ENCODE data around the gene SLC35G3.
"Not testable (repeated sequence)": the region's sequence is repeated elsewhere in the genome, so short reads cannot be mapped to it uniquely, and the experiment has no call there.

SLC35G3 gene

DNA sequence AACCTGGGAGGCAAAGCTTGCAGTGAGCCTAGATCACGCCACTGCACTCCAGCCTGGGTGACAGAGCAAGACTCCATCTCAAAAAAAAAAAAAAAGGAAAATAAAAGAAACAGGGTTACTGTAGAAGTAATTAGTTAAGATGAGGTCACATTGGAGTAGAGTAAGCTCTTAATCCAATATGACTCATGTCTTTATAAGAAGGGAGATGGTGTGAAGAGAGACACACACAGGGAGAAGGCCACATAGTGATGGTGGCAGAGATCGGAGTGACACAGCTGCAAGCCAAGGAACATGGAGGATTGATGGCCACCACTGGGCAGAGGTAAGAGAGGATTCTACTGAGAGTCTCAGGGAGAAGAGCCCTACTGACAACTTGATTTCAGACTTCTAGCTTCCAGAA, 33.4 kb upstream of the SLC35G3 start:
- Histone ChIP-seq H3K9me3 (ENCODE audit: low read length) (no peaks in the 10 kb centered on the region), H3K4me3 (ENCODE audit: low read length) (no peak overlapping the region), H3K27me3 (ENCODE audit: insufficient read depth, low read length) (peaks cover 5% of the 10 kb centered on the region), H3K4me1 (ENCODE audit: insufficient read depth, low read length) (no peaks in the 10 kb centered on the region), H2AFZ (ENCODE audit: low read depth, low read length) (no peak overlapping the region), H3K36me3 (ENCODE audit: insufficient read depth, low read length) (no peaks in the 10 kb centered on the region)

DNA sequence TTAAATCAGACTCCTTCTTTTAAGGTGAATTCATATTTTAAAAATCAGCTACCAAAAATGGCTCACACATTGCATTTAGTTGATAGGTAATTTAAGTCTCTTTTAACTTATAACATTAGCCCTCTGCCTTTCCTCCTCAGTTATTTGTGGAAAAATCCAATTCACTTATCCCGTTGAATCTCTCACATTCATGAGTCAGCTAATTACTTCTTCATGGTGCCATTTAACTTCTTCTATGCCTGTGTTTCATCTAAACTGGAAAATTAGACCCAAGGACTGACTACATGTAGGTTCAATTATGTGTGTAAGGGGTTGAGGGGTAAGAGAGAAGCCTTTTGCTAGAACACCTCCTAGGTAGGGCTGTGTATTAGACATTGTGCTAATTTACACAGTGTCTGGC, 30.2 kb upstream of the SLC35G3 start:
- Histone ChIP-seq H3K36me3 (ENCODE audit: insufficient read depth, low read length) (no peaks in the 10 kb centered on the region), H3K4me1 (ENCODE audit: insufficient read depth, low read length) (no peaks in the 10 kb centered on the region), H3K4me3 (ENCODE audit: low read length) (no peak overlapping the region), H3K27me3 (ENCODE audit: insufficient read depth, low read length) (peaks cover 6% of the 10 kb centered on the region), H2AFZ (ENCODE audit: low read depth, low read length) (no peak overlapping the region), H3K9me3 (ENCODE audit: low read length) (no peaks in the 10 kb centered on the region)

GRCh38 chr17:35222452-35222851, 28.3 kb upstream of the SLC35G3 start:
- Histone ChIP-seq H3K4me1 (ENCODE audit: insufficient read depth, low read length) (no peaks in the 10 kb centered on the region), H3K4me3 (ENCODE audit: low read length) (no peak overlapping the region), H3K27me3 (ENCODE audit: insufficient read depth, low read length) (peaks cover 6% of the 10 kb centered on the region), H3K36me3 (ENCODE audit: insufficient read depth, low read length) (no peaks in the 10 kb centered on the region), H2AFZ (ENCODE audit: low read depth, low read length) (no peak overlapping the region), H3K9me3 (ENCODE audit: low read length) (no peaks in the 10 kb centered on the region)

DNA sequence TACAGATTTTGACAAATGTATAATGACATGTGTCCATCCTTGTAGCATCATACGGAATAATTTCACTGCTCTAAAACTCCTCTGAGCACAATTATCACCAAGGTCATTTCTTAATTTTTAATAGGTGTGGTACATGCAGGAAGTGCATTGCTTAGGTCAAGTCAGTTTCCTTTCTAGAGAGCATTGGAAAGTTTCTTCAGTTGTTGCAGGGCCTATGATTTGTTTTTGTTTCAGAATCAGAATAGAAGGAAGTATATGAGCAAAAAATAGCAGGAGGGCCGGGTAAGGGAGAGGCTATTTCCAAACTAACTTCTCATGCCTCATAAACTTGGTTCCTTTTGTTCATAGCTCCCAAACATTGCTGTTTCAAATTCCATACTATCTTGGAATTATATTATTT, 24.7 kb upstream of the SLC35G3 start:
- Histone ChIP-seq H3K4me1 (ENCODE audit: insufficient read depth, low read length) (no peaks in the 10 kb centered on the region), H2AFZ (ENCODE audit: low read depth, low read length) (no peak overlapping the region), H3K4me3 (ENCODE audit: low read length) (no peak overlapping the region), H3K36me3 (ENCODE audit: insufficient read depth, low read length) (no peaks in the 10 kb centered on the region), H3K9me3 (ENCODE audit: low read length) (no peaks in the 10 kb centered on the region), H3K27me3 (ENCODE audit: insufficient read depth, low read length) (peaks cover 8% of the 10 kb centered on the region)

- no peaks in the 10 kb centered on the region for H3K9me3 ChIP-seq (ENCODE audit: low read length)
Measured at GRCh38 chr17:35217107-35217506, 22.9 kb upstream of the SLC35G3 start.

DNA sequence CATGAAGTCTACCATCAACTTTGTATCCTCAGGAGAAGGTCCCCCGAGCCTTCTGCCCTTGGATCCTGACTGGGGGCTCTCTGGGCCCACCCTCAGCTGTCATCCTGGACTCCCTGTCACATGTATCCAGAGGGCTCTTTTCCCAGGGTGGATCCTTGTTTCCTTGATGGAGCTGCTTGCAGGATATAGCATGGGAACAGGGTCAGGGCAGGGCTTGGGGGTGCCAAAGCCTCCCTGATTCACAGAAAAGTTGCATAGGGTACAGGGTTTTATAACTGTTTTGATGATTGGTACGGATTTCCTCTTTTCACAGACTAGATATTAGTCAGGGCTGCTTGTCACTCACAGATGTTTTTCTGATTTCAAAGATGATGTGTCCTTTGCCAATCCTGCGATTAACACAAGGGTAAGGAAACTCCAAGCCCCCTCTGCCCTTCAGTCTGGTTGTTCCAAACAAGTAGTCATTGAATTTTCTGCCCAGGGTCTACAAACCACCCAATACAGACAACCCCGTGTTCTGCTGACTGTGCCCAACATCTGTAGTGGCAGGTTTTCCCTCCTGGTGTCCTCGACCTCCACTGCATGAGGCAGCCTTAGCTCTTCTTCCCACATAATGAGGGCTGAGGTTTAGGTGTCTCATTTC, 20.6 kb upstream of the SLC35G3 start:
- no peaks in the 10 kb centered on the region for H3K9me3 ChIP-seq (ENCODE audit: low read length)
- no peaks in the 10 kb centered on the region for H3K4me1 ChIP-seq (ENCODE audit: insufficient read depth, low read length)
- peaks cover 5% of the 10 kb centered on the region for H3K27me3 ChIP-seq (ENCODE audit: insufficient read depth, low read length)
- H3K4me3 ChIP-seq (ENCODE audit: low read length): no peak overlapping the region
- no peak overlapping the region for H2AFZ ChIP-seq (ENCODE audit: low read depth, low read length)
- H3K36me3 ChIP-seq (ENCODE audit: insufficient read depth, low read length): no peaks in the 10 kb centered on the region

More at GRCh38 chr17:35217107-35217506, 22.9 kb upstream of the SLC35G3 start:
- Histone ChIP-seq H2AFZ (ENCODE audit: low read depth, low read length) (no peak overlapping the region), H3K36me3 (ENCODE audit: insufficient read depth, low read length) (no peaks in the 10 kb centered on the region), H3K27me3 (ENCODE audit: insufficient read depth, low read length) (peaks cover 8% of the 10 kb centered on the region), H3K4me1 (ENCODE audit: insufficient read depth, low read length) (no peaks in the 10 kb centered on the region), H3K4me3 (ENCODE audit: low read length) (no peak overlapping the region)

DNA sequence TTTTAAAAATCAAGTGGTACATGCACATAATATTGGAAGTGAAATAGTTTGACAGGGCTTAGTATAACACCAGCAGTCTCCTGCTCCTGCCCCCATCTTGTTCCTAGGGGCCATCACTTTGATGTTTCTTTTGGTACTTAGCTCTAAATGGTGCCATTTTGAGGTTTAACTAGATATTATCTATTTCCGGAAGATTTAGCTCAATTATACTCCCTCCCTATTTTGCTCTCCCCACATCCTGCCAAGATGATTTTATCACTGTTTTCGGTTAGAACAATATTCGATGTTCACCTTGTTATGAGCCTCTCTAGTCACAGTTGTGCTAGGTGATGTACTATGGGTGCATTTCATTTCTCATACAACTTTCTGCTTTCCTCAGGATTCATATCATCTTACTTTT, 20.0 kb upstream of the SLC35G3 start:
- Histone ChIP-seq H2AFZ (ENCODE audit: low read depth, low read length) (no peak overlapping the region), H3K27me3 (ENCODE audit: insufficient read depth, low read length) (peaks cover 5% of the 10 kb centered on the region), H3K9me3 (ENCODE audit: low read length) (no peaks in the 10 kb centered on the region), H3K36me3 (ENCODE audit: insufficient read depth, low read length) (no peaks in the 10 kb centered on the region), H3K4me3 (ENCODE audit: low read length) (no peak overlapping the region), H3K4me1 (ENCODE audit: insufficient read depth, low read length) (no peaks in the 10 kb centered on the region)

GRCh38 chr17:35213412-35213940, 19.3 kb upstream of the SLC35G3 start:
- Histone ChIP-seq H3K36me3 (ENCODE audit: insufficient read depth, low read length) (no peaks in the 10 kb centered on the region), H3K9me3 (ENCODE audit: low read length) (no peaks in the 10 kb centered on the region), H3K27me3 (ENCODE audit: insufficient read depth, low read length) (peaks cover 5% of the 10 kb centered on the region), H3K4me3 (ENCODE audit: low read length) (no peak overlapping the region), H2AFZ (ENCODE audit: low read depth, low read length) (no peak overlapping the region), H3K4me1 (ENCODE audit: insufficient read depth, low read length) (no peaks in the 10 kb centered on the region)

DNA sequence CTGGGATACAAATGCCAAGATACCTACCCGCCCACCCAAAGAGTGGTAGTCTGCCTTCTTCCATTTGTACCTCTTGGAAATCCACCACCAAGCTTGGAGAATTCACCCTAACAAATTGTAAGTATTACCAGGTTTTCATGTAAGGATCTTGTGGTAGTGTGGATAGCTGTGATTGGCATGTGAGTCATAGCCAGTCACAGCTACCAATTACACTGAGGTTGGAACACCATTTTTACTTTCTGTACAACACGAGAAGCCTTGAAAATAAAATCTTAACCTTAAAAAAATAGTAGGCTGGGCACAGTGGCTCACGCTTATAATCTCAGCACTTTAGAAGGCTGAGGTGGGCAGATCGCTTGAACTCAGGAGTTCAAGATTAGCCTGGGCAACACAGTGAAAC, 18.5 kb upstream of the SLC35G3 start:
- Histone ChIP-seq H2AFZ (ENCODE audit: low read depth, low read length) (no peak overlapping the region), H3K4me3 (ENCODE audit: low read length) (no peak overlapping the region), H3K4me1 (ENCODE audit: insufficient read depth, low read length) (no peaks in the 10 kb centered on the region), H3K27me3 (ENCODE audit: insufficient read depth, low read length) (peaks cover 5% of the 10 kb centered on the region), H3K36me3 (ENCODE audit: insufficient read depth, low read length) (no peaks in the 10 kb centered on the region), H3K9me3 (ENCODE audit: low read length) (no peaks in the 10 kb centered on the region)

GRCh38 chr17:35210741-35211140, 16.5 kb upstream of the SLC35G3 start:
- Histone ChIP-seq H2AFZ (ENCODE audit: low read depth, low read length) (no peak overlapping the region), H3K27me3 (ENCODE audit: insufficient read depth, low read length) (peaks cover 5% of the 10 kb centered on the region), H3K4me1 (ENCODE audit: insufficient read depth, low read length) (no peaks in the 10 kb centered on the region), H3K36me3 (ENCODE audit: insufficient read depth, low read length) (no peaks in the 10 kb centered on the region), H3K4me3 (ENCODE audit: low read length) (no peak overlapping the region), H3K9me3 (ENCODE audit: low read length) (no peaks in the 10 kb centered on the region)

GRCh38 chr17:35202582-35202981, 8.4 kb upstream of the SLC35G3 start:
- not testable (repeated sequence) for H2AFZ ChIP-seq (ENCODE audit: low read depth, low read length); H3K9me3 ChIP-seq (ENCODE audit: low read length)

GRCh38 chr17:35195062-35195461, 869 bp upstream of the SLC35G3 start:
- H3K4me3 ChIP-seq (ENCODE audit: low read length); H2AFZ ChIP-seq (ENCODE audit: low read depth, low read length); H3K27me3 ChIP-seq (ENCODE audit: insufficient read depth, low read length); H3K9me3 ChIP-seq (ENCODE audit: low read length); H3K4me1 ChIP-seq (ENCODE audit: insufficient read depth, low read length); H3K36me3 ChIP-seq (ENCODE audit: insufficient read depth, low read length): not testable (repeated sequence)

More at GRCh38 chr17:35202582-35202981, 8.4 kb upstream of the SLC35G3 start:
- H3K4me3 ChIP-seq (ENCODE audit: low read length); H3K4me1 ChIP-seq (ENCODE audit: insufficient read depth, low read length); H3K27me3 ChIP-seq (ENCODE audit: insufficient read depth, low read length); H3K36me3 ChIP-seq (ENCODE audit: insufficient read depth, low read length): not testable (repeated sequence)

- H3K9me3 ChIP-seq (ENCODE audit: low read length): peaks cover 1% of the 10 kb centered on the region
- no peak overlapping the region for H3K4me3 ChIP-seq (ENCODE audit: low read length)
- no peaks in the 10 kb centered on the region for H3K36me3 ChIP-seq (ENCODE audit: insufficient read depth, low read length)
- no peak overlapping the region for H2AFZ ChIP-seq (ENCODE audit: low read depth, low read length)
- H3K27me3 ChIP-seq (ENCODE audit: insufficient read depth, low read length): no peaks in the 10 kb centered on the region
- H3K4me1 ChIP-seq (ENCODE audit: insufficient read depth, low read length): peaks cover 8% of the 10 kb centered on the region
Measured at GRCh38 chr17:35192708-35193107, 1.5 kb downstream of the SLC35G3 start.

All from neuron (in vitro differentiated cells).